BLaER1 treated with 17β-estradiol and CSF1 and Interleukin-3, amounts not matched to agents 10 nM and 100 nM (cell line): ENCODE measurements around the gene CLCNKA.
"Not testable (repeated sequence)": the region's sequence is repeated elsewhere in the genome, so short reads cannot be mapped to it uniquely, and the experiment has no call there.

ENCODE experiments used
- H3K27ac ChIP-seq, 11 experiments: shearing (Covaris generic); formaldehyde crosslinking; 2 replicates each; pipeline ENCODE4 v1.8.1; 2022
- H3K27me3 ChIP-seq, 11 experiments: shearing (Covaris generic); formaldehyde crosslinking; 2 replicates each; pipeline ENCODE4 v1.8.1; 2022
- H3K36me3 ChIP-seq, 11 experiments: shearing (Covaris generic); formaldehyde crosslinking; 2 replicates each; pipeline ENCODE4 v1.8.1; 2022
- H3K4me1 ChIP-seq, 10 experiments: shearing (Covaris generic); formaldehyde crosslinking; 2 replicates each; pipeline ENCODE4 v1.8.1; 2022
- H3K4me2 ChIP-seq, 11 experiments: shearing (Covaris generic); formaldehyde crosslinking; 2 replicates each; pipeline ENCODE4 v1.8.1; 2022
- H3K4me3 ChIP-seq, 10 experiments: shearing (Covaris generic); formaldehyde crosslinking; 2 replicates each; pipeline ENCODE4 v1.8.1; 2022
- H3K9ac ChIP-seq, 11 experiments: shearing (Covaris generic); formaldehyde crosslinking; 2 replicates each; pipeline ENCODE4 v1.8.1; 2022
- H3K9me3 ChIP-seq, 11 experiments: shearing (Covaris generic); formaldehyde crosslinking; replicated peaks in 1 of 11; 2 replicates each; pipeline ENCODE4 v1.8.1; 2022
- H4K20me1 ChIP-seq, 11 experiments: shearing (Covaris generic); formaldehyde crosslinking; 2 replicates each; pipeline ENCODE4 v1.8.1; 2022
- Cebpa-rat ChIP-seq, 11 experiments: shearing (Covaris generic); IDR thresholded peaks; 2 replicates each; pipeline ENCODE4 v1.8.1; 2022

CLCNKA gene

GRCh38 chr1:15993666-15994065 is 28.2 kb upstream of the CLCNKA start:
- no peak for TF ChIP-seq Cebpa-rat (IDR thresholded peaks at IDR 0.05)
- Histone ChIP-seq H3K4me2 (no peak overlapping the region; a peak in 2 of 22 replicates), H3K9me3 (no peaks in the 10 kb centered on the region), H3K27ac (no peak overlapping the region; a peak in 1 of 22 replicates), H3K9ac (no peak overlapping the region; a peak in 1 of 22 replicates), H3K27me3 (no peaks in the 10 kb centered on the region), H3K4me1 (peaks cover 0 to 26% (median 22%) of the 10 kb centered on the region in 10 experiments; a peak in 16 of 20 replicates), H4K20me1 (no peaks in the 10 kb centered on the region), H3K4me3 (no peak overlapping the region), H3K36me3 (no peaks in the 10 kb centered on the region)

DNA sequence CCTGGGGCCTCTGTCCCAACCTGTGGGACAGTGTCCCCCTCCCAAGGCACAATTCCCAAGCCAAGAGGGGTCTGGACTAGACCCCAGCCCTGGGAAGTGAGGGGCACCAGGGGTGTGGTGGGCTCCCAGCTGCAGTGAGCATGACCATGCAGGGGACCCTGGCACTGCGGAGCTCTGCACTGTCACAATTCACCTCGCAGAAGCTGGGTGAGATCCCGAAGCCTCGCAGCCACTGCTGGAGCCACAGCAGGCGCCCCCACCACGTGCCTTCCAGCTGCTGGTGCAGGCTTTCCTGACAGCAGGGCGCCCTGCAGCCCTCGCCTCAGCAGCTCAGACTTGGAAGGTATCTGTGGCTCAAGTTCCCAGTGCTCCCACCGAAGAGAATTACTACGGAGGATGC is 27.8 kb upstream of the CLCNKA start:
- H3K27me3 ChIP-seq = no peaks in the 10 kb centered on the region
- no peak for TF ChIP-seq Cebpa-rat (IDR thresholded peaks at IDR 0.05)
- peaks cover 0 to 26% (median 22%) of the 10 kb centered on the region in 10 experiments; a peak in 16 of 20 replicates for H3K4me1 ChIP-seq
- H3K4me2 ChIP-seq = no peak overlapping the region; a peak in 2 of 22 replicates
- no peak overlapping the region for H3K9ac ChIP-seq
- no peak overlapping the region for H3K27ac ChIP-seq
- no peaks in the 10 kb centered on the region for H4K20me1 ChIP-seq
- no peaks in the 10 kb centered on the region for H3K36me3 ChIP-seq
- no peak overlapping the region for H3K4me3 ChIP-seq
- no peaks in the 10 kb centered on the region for H3K9me3 ChIP-seq

- no peak for TF ChIP-seq Cebpa-rat (IDR thresholded peaks at IDR 0.05)
- Histone ChIP-seq H3K36me3 (no peaks in the 10 kb centered on the region), H3K27ac (no peak overlapping the region), H3K4me2 (no peak overlapping the region; a peak in 1 of 22 replicates), H4K20me1 (no peaks in the 10 kb centered on the region), H3K9ac (no peak overlapping the region), H3K9me3 (no peaks in the 10 kb centered on the region), H3K4me3 (no peak overlapping the region), H3K4me1 (peaks cover 0 to 26% (median 22%) of the 10 kb centered on the region in 10 experiments; a peak in 16 of 20 replicates), H3K27me3 (no peaks in the 10 kb centered on the region)
Measured at GRCh38 chr1:15994590-15995351, 27.1 kb upstream of the CLCNKA start.

DNA sequence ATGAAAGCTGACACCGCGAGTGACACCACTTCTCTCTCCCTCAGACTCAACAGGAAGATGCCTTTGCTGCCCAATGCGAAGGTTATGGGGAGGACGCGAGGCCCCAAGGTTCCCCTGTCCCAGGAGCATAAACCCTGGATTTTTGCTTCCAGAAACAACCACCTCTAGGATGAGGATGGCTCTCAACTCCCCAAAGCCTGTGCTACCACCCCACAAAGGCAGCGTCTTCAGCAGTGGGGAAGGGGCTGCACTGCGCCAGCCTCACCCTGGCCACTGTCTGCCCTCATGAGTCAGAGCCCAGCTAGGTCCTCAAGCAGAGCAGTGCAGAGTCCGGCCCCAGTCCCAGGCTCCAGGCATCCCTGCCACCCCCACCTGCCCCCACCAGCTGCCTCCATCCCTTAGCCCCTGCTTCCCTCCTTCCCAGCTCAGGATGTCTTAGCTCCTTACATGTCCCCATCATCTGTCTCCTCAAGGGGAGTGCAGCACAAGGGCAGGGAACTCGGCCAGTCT is 24.7 kb upstream of the CLCNKA start:
- H3K27ac ChIP-seq = no peak overlapping the region
- no peaks in the 10 kb centered on the region for H3K27me3 ChIP-seq
- no peak for TF ChIP-seq Cebpa-rat (IDR thresholded peaks at IDR 0.05)
- no peaks in the 10 kb centered on the region for H4K20me1 ChIP-seq
- no peaks in the 10 kb centered on the region for H3K36me3 ChIP-seq
- no peak overlapping the region for H3K9ac ChIP-seq
- no peak overlapping the region for H3K4me2 ChIP-seq
- H3K9me3 ChIP-seq = no peaks in the 10 kb centered on the region
- no peak overlapping the region for H3K4me3 ChIP-seq
- H3K4me1 ChIP-seq = peaks cover 0 to 15% (median 13%) of the 10 kb centered on the region in 10 experiments; a peak in 16 of 20 replicates

DNA sequence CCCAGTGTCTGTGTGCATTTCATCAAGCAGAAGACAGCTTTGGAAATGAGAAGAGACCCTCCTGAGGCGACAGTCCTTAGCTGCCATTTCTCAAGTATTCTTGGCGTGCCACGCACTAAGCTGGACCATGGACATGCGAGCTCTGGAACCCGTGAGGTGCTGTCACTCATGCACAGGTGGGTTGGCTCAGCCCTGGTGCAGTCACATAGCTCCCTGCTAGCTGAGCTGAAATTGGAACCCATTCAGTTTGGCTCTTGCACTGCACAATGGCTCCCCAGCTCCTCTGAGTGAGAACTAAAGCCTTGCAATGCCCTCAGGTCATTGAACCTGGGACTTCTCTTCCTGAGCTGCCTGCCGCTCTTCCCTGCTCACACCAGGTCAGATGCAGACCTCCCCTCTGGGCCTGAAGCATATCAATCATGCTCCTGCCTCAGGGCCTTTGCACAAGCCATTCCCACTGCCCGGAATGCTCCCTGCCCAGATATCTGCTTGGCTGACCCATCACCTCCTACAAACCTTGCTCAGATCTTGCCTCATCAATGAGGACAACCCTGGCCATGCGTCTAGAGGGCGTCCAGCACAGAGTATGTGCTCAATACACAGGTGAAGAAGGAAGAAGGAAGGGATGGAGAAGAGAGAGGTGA is 24.1 kb upstream of the CLCNKA start:
- no peaks in the 10 kb centered on the region for H3K27me3 ChIP-seq
- TF ChIP-seq Cebpa-rat (IDR thresholded peaks at IDR 0.05) = no peak
- H3K27ac ChIP-seq = no peak overlapping the region

DNA sequence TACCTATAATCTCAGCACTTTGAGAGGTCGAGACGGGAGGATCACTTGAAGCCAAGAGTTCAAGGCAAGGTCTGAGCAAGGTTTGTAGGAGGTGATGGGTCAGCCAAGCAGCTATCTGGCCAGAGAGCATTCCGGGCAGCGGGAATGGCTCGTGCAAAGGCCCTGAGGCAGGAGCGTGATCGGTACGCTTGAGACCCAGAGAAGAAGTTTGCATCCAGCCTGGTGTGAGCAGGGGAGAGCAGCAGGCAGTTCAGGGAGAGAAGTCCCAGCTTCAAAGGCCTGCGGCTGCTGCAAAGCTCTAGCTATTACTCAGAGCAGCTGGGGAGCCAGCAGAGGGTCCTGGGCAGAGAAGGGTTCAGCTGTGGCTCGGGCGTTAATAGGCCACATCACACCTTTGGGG is 22.9 kb upstream of the CLCNKA start:
- no peaks in the 10 kb centered on the region for H3K36me3 ChIP-seq
- no peak overlapping the region for H3K27ac ChIP-seq
- no peak for TF ChIP-seq Cebpa-rat (IDR thresholded peaks at IDR 0.05)
- no peaks in the 10 kb centered on the region for H3K27me3 ChIP-seq
- H3K4me3 ChIP-seq = no peak overlapping the region
- no peaks in the 10 kb centered on the region for H3K9me3 ChIP-seq
- no peak overlapping the region for H3K4me2 ChIP-seq
- H3K9ac ChIP-seq = no peak overlapping the region
- H4K20me1 ChIP-seq = no peaks in the 10 kb centered on the region
- peaks cover 1 to 8% (median 4%) of the 10 kb centered on the region in 10 experiments; a peak in 17 of 20 replicates for H3K4me1 ChIP-seq

More for the DNA sequence above, 24.1 kb upstream of the CLCNKA start:
- peaks cover 0 to 12% (median 8%) of the 10 kb centered on the region in 10 experiments; a peak in 15 of 20 replicates for H3K4me1 ChIP-seq
- no peak overlapping the region for H3K4me2 ChIP-seq
- H3K36me3 ChIP-seq = no peaks in the 10 kb centered on the region
- H3K9me3 ChIP-seq = no peaks in the 10 kb centered on the region
- H3K9ac ChIP-seq = no peak overlapping the region
- H4K20me1 ChIP-seq = no peaks in the 10 kb centered on the region
- no peak overlapping the region for H3K4me3 ChIP-seq

GRCh38 chr1:16001274-16001673 is 20.6 kb upstream of the CLCNKA start:
- H3K4me2 ChIP-seq, H3K36me3 ChIP-seq, H4K20me1 ChIP-seq, H3K27me3 ChIP-seq, H3K9ac ChIP-seq, H3K27ac ChIP-seq, H3K4me3 ChIP-seq, H3K9me3 ChIP-seq: not testable (repeated sequence)
- peaks cover 21 to 32% (median 28%) of the 10 kb centered on the region in 10 experiments for H3K4me1 ChIP-seq

- no peaks in the 10 kb centered on the region for H3K9me3 ChIP-seq
- H3K4me2 ChIP-seq = peak overlapping the region; percentile 37 to 90 (median 79)
- no peak overlapping the region for H3K4me3 ChIP-seq
- H3K27me3 ChIP-seq = no peaks in the 10 kb centered on the region
- no peaks in the 10 kb centered on the region for H3K36me3 ChIP-seq
- H3K4me1 ChIP-seq = peaks cover 37 to 63% (median 50%) of the 10 kb centered on the region in 10 experiments
- peak overlapping the region in 5 of 11 experiments; percentile 12 to 60 (median 35); a peak in 6 of 22 replicates for H3K27ac ChIP-seq
- no peaks in the 10 kb centered on the region for H4K20me1 ChIP-seq
- no peak for TF ChIP-seq Cebpa-rat (IDR thresholded peaks at IDR 0.05)
- peak overlapping the region in 5 of 11 experiments; percentile 4 to 56 (median 43); a peak in 7 of 22 replicates for H3K9ac ChIP-seq
Measured at GRCh38 chr1:16005597-16005996, 16.2 kb upstream of the CLCNKA start.

DNA sequence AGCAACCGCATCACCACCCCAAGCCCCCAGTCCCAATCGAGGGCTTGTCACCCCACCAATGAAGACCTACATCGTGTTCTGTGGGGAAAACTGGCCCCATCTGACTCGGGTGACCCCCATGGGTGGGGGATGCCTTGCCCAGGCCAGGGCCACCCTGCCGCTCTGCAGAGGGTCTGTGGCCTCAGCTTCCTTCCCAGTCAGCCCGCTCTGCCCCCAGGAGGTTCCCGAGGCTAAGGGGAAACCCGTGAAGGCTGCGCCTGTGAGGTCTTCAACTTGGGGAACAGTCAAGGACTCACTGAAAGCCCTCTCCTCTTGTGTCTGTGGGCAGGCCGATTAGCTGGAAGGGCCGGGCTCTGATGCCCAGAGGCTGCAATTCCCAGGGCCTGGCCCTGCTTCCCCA is 15.8 kb upstream of the CLCNKA start:
- no peak overlapping the region for H3K4me3 ChIP-seq
- H3K4me1 ChIP-seq = peaks cover 37 to 66% (median 50%) of the 10 kb centered on the region in 10 experiments
- H3K27ac ChIP-seq = peak overlapping the region in 5 of 11 experiments; percentile 12 to 60 (median 35); a peak in 8 of 22 replicates
- no peaks in the 10 kb centered on the region for H3K9me3 ChIP-seq
- H3K36me3 ChIP-seq = no peaks in the 10 kb centered on the region
- H3K27me3 ChIP-seq = no peaks in the 10 kb centered on the region
- H3K4me2 ChIP-seq = peak overlapping the region; percentile 37 to 90 (median 79)
- H3K9ac ChIP-seq = peak overlapping the region in 5 of 11 experiments; percentile 4 to 56 (median 43); a peak in 8 of 22 replicates
- no peak for TF ChIP-seq Cebpa-rat (IDR thresholded peaks at IDR 0.05)
- H4K20me1 ChIP-seq = no peaks in the 10 kb centered on the region
